GM12872 (cell line): ENCODE results near the gene ABCC1.

Source experiments
- CTCF ChIP-seq: IDR thresholded peaks from 3 replicates; pipeline ENCODE4 v1.5.1; 2011; ENCODE audit warnings: low read depth, mild to moderate bottlenecking, low read length, moderate library complexity; ENCODE audit not compliant: insufficient read depth

ABCC1 gene

GRCh38 chr16:16144416-16144815, 195.0 kb downstream of the ABCC1 start:
- TF ChIP-seq CTCF, result no peak

- no peak for TF ChIP-seq CTCF
These were observed 195.9 kb downstream of the ABCC1 start for GRCh38 chr16:16145286-16145685.

- TF ChIP-seq CTCF, result no peak
These were observed 197.2 kb downstream of the ABCC1 start for GRCh38 chr16:16146380-16147315.

- no peak for TF ChIP-seq CTCF
These were observed 198.0 kb downstream of the ABCC1 start for GRCh38 chr16:16147316-16147999.

GRCh38 chr16:16148755-16149154, 199.3 kb downstream of the ABCC1 start:
- TF ChIP-seq CTCF, result no peak

GRCh38 chr16:16149710-16150116, 200.3 kb downstream of the ABCC1 start:
- no peak for TF ChIP-seq CTCF

GRCh38 chr16:16150117-16150877, 200.9 kb downstream of the ABCC1 start:
- TF ChIP-seq CTCF, result no peak
